HepG2 (cell line): Measurements from ENCODE around the gene SS18L1. TPM values are rescaled to one million over a fixed set of nuclear protein-coding genes. Genes with fewer than 3 reads are reported as not detected.

ENCODE experiments used
- BATF2 ChIP-seq: sonication (generic); formaldehyde crosslinking; IDR thresholded peaks from 2 replicates; pipeline ENCODE4 v1.8.0; 2022; ENCODE audit warnings: mild to moderate bottlenecking, missing genetic modification reagents, moderate library complexity
- CBFB ChIP-seq: sonication (generic); formaldehyde crosslinking; IDR thresholded peaks from 2 replicates; pipeline ENCODE4 v1.4.0; 2020; ENCODE audit warnings: missing genetic modification reagents
- CCDC6 ChIP-seq: sonication (generic); formaldehyde crosslinking; IDR thresholded peaks from 2 replicates; pipeline ENCODE4 v1.8.1; 2022; ENCODE audit warnings: mild to moderate bottlenecking, missing genetic modification reagents, moderate library complexity
- DMAP1 ChIP-seq: IDR thresholded peaks from 2 replicates; pipeline ENCODE4 v1.6.1; 2016
- MIXL1 ChIP-seq: IDR thresholded peaks from 2 replicates; pipeline ENCODE4 v1.6.1; 2016
- MNT ChIP-seq: fragments of 450-650 bp; IDR thresholded peaks from 2 replicates; pipeline ENCODE4 v1.6.1; 2016
- NR2F1 ChIP-seq, 2 experiments: fragments of 450-650 bp in 1 of 2; formaldehyde crosslinking in 1 of 2; IDR thresholded peaks; 2 replicates each; pipeline versions ENCODE4 v1.5.0 to v1.6.1; 2016 to 2020; ENCODE audit warnings: mild to moderate bottlenecking in 1 of 2, missing compliant biosample characterization in 1 of 2, missing genetic modification reagents in 1 of 2, moderate library complexity in 1 of 2
- POGK ChIP-seq: sonication (generic); formaldehyde crosslinking; conservative IDR thresholded peaks from 2 replicates; pipeline ENCODE4 v1.8.0; 2022; ENCODE audit warnings: mild to moderate bottlenecking, moderate library complexity, missing genetic modification reagents
- PRPF4 ChIP-seq: fragments of 200-400 bp; formaldehyde crosslinking; IDR thresholded peaks from 2 replicates; pipeline ENCODE4 v1.6.1; 2016; ENCODE audit warnings: low read length, low read depth; ENCODE audit not compliant: poor library complexity, severe bottlenecking
- REPIN1 ChIP-seq: sonication (generic); formaldehyde crosslinking; IDR thresholded peaks from 2 replicates; pipeline ENCODE4 v1.8.0; 2022; ENCODE audit warnings: missing genetic modification reagents, low read depth, mild to moderate bottlenecking, borderline replicate concordance
- SP140L ChIP-seq: sonication (generic); formaldehyde crosslinking; IDR thresholded peaks from 2 replicates; pipeline ENCODE4 v1.4.0; 2020; ENCODE audit warnings: missing genetic modification reagents, borderline replicate concordance
- THYN1 ChIP-seq: sonication (generic); formaldehyde crosslinking; IDR thresholded peaks from 2 replicates; pipeline ENCODE4 v1.8.1; 2023; ENCODE audit warnings: low read depth, mild to moderate bottlenecking, moderate library complexity, missing genetic modification reagents, borderline replicate concordance
- ZFP90 ChIP-seq: sonication (generic); formaldehyde crosslinking; IDR thresholded peaks from 2 replicates; pipeline ENCODE4 v1.8.0; 2022; ENCODE audit warnings: missing genetic modification reagents, mild to moderate bottlenecking, inconsistent platforms, borderline replicate concordance
- ZFX ChIP-seq: sonication (generic); formaldehyde crosslinking; IDR thresholded peaks from 2 replicates; pipeline ENCODE4 v1.4.0; 2020; ENCODE audit warnings: mild to moderate bottlenecking, low read depth, missing genetic modification reagents, moderate library complexity
- ZNF609 ChIP-seq: sonication (generic); formaldehyde crosslinking; IDR thresholded peaks from 2 replicates; pipeline ENCODE4 v1.4.0; 2020; ENCODE audit warnings: mild to moderate bottlenecking, missing genetic modification reagents, borderline replicate concordance
- ZNF615 ChIP-seq: sonication (generic); formaldehyde crosslinking; IDR thresholded peaks from 2 replicates; pipeline ENCODE4 v1.5.0; 2020; ENCODE audit warnings: mild to moderate bottlenecking, missing genetic modification reagents, borderline replicate concordance
- ZNF691 ChIP-seq: sonication (generic); formaldehyde crosslinking; IDR thresholded peaks from 2 replicates; pipeline ENCODE4 v1.4.0; 2020; ENCODE audit warnings: missing genetic modification reagents, low read depth, mild to moderate bottlenecking, borderline replicate concordance
- ZNF790 ChIP-seq: sonication (generic); formaldehyde crosslinking; IDR thresholded peaks from 2 replicates; pipeline ENCODE4 v1.8.0; 2022; ENCODE audit warnings: missing genetic modification reagents, mild to moderate bottlenecking, borderline replicate concordance
- polyA plus RNA-seq, 8 experiments: library from polyadenylated mRNA; depleted of rRNA in 3 of 8; stranded (reverse) in 7 of 8; unstranded in 1 of 8; fragments of >200 nt; fragmentation: Illumina TruSeq in 4 of 8; extraction: Trizol in 4 of 8; gene quantifications; 2 replicates each; pipeline versions ENCODE4 v1.2.1 to v1.2.3, GENCODE V29; 2011 to 2016; ENCODE audit warnings: low read depth in 4 of 8, missing spikeins in 1 of 8, mixed read lengths in 1 of 8; ENCODE audit not compliant: insufficient read depth in 1 of 8
- total RNA-seq, 5 experiments: library from RNA; depleted of rRNA; stranded (reverse); fragments of >200 nt; fragmentation: Illumina TruSeq; extraction: Trizol; gene quantifications; 2 replicates each; pipeline ENCODE4 v1.2.3, GENCODE V29; 2016; ENCODE audit warnings: low read depth in 1 of 5

The SS18L1 gene
- total and polyA plus RNA-seq, 2 of the 13 experiments (the other 11 are each of a cell fraction or from before 2014, with no cell fraction given): 17.8 to 27.6 TPM

- TF ChIP-seq ZNF691 (CRISPR knock-in tag) (peak; percentile 62), CBFB (peak; percentile 24; the same call in 1 of the 2 replicates), MIXL1 (no peak), REPIN1 (CRISPR knock-in tag) (peak; percentile 71; the same call in 1 of the 2 replicates), MNT (peak; percentile 89), ZNF790 (CRISPR knock-in tag) (no peak), CCDC6 (CRISPR knock-in tag) (no peak; the same call in 1 of the 2 replicates), NR2F1 (CRISPR knock-in tag; IDR thresholded peaks at IDR 0.05) (peak in 1 of 2 experiments; percentile 72; a peak in 3 of 4 replicates), ZFX (CRISPR knock-in tag) (peak; percentile 25; the same call in 1 of the 2 replicates), ZFP90 (no peak), SP140L (CRISPR knock-in tag) (0 out of 2 replicates have a peak, but pooled peaks have one; percentile 88), DMAP1 (CRISPR knock-in tag) (peak; percentile 82), POGK (CRISPR knock-in tag) (peak; percentile 74), THYN1 (no peak), ZNF609 (CRISPR knock-in tag) (no peak; the same call in 1 of the 2 replicates), PRPF4 (no peak), BATF2 (CRISPR knock-in tag) (no peak), ZNF615 (CRISPR knock-in tag) (no peak)
These were observed 2.6 kb downstream of the SS18L1 start (continued) for GRCh38 chr20:62146019-62146755.
